ENCODE results near the gene ZC3HAV1. TPM values are rescaled to one million over a fixed set of nuclear protein-coding genes. Genes with fewer than 3 reads are reported as not detected.

Gene ZC3HAV1
- total and polyA plus RNA-seq, 12 donors: 7.7 to 50.8 (median 37.1) TPM

DNA sequence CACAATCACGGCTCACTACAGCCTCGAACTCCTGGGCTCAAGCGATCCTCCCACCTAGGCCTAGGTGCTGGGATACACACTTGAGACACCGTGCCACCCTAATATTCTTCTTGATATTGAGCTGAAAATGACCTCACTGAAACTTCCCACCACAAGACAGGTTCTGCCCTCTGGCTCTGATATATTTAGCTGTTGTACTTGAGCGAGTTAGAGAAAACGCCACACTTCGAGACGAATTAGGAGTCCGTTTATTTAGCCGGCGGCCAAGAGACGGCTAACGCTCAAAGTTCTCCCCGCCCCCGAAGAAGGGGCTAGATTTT is 17.9 kb downstream of the ZC3HAV1 start:
- TF ChIP-seq POLR2A (IDR thresholded peaks at IDR 0.05): no peak
- TF ChIP-seq CTCF (IDR thresholded peaks at IDR 0.05): no peak
- intact Hi-C loops (cut with DNase I): no loop called here
- Histone ChIP-seq H3K4me3 (no peak overlapping the region), H3K9me3 (replicated peaks in 1 of 3) (no peaks in the 10 kb centered on the region), H3K4me1 (replicated peaks in 1 of 2) (peaks cover 31 to 53% of the 10 kb centered on the region in 2 donors), H3K36me3 (replicated peaks in 1 of 2) (peaks cover 0 to 31% of the 10 kb centered on the region in 2 donors), H3K27ac (peak overlapping the region in 4 of 5 donors; percentile 65 to 83 (median 82)), H3K27me3 (no peaks in the 10 kb centered on the region)
- whole genome bisulfite sequencing, 4 donors: 76 to 83% (median 81%) methylated on average over 15 of the region's 15 CpGs
- no peak for DNase-seq

DNA sequence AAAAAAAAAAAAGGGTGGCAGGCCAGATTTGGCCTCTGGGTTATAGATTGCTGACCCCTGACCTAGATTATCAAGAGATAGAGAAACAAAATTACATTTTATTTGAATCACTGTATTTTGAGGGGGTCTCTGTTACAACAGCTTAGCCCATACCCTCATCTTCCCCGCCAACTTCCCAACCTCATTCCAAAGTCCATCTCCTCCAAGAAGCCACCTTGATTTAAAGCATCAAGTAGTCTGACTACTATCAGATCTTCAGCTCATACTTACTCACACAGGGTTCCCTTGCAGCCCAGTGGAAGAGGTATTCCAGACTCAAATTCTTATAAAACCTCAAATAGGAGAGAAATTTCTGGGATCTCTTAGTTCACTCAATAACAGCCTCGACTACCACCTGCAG is 20.4 kb downstream of the ZC3HAV1 start:
- peaks cover 0 to 52% of the 10 kb centered on the region in 2 donors for H3K36me3 ChIP-seq (replicated peaks in 1 of 2)
- no peak for DNase-seq
- peak overlapping the region in 1 of 5 donors; percentile 8 for H3K27ac ChIP-seq
- WGBS, 4 donors: 89 to 95% (median 91%) methylated on average over 2 of the region's 2 CpGs
- no peak overlapping the region for H3K4me3 ChIP-seq
- H3K9me3 ChIP-seq (replicated peaks in 1 of 3): no peaks in the 10 kb centered on the region
- TF ChIP-seq CTCF (IDR thresholded peaks at IDR 0.05) (no peak), POLR2A (IDR thresholded peaks at IDR 0.05) (no peak)
- no peaks in the 10 kb centered on the region for H3K27me3 ChIP-seq
- H3K4me1 ChIP-seq (replicated peaks in 1 of 2): peaks cover 22 to 35% of the 10 kb centered on the region in 2 donors
- intact Hi-C loops (cut with DNase I): no loop called here

DNA sequence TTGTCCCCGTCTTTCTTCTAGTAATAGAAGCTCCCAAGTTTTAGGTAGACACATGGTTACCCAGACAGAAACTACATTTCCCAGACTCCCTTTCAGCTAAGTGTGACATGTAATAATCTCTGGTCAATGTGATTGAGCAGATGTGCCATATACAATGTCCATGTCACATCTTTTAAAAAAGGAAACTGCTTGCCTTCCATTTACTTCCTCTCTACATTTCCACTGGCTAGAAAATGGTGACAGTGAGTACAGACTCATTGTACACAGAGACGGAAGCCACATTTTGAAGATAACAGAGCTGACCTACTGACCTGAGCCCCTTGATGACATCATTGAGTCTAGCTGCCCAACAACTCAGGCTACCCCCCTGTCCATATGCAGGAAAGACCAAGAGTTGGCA is 21.3 kb downstream of the ZC3HAV1 start:
- intact Hi-C loops (cut with DNase I): no loop called here
- no peak for TF ChIP-seq CTCF (IDR thresholded peaks at IDR 0.05)
- no peak for TF ChIP-seq POLR2A (IDR thresholded peaks at IDR 0.05)
- Histone ChIP-seq H3K4me3 (no peak overlapping the region), H3K36me3 (replicated peaks in 1 of 2) (peaks cover 0 to 59% of the 10 kb centered on the region in 2 donors), H3K27me3 (no peaks in the 10 kb centered on the region), H3K9me3 (replicated peaks in 1 of 3) (no peaks in the 10 kb centered on the region), H3K4me1 (replicated peaks in 1 of 2) (peaks cover 21 to 31% of the 10 kb centered on the region in 2 donors), H3K27ac (no peak overlapping the region)
- no peak for DNase-seq
- WGBS, 4 donors: 80 to 93% (median 90%) methylated on average over 2 of the region's 2 CpGs

DNA sequence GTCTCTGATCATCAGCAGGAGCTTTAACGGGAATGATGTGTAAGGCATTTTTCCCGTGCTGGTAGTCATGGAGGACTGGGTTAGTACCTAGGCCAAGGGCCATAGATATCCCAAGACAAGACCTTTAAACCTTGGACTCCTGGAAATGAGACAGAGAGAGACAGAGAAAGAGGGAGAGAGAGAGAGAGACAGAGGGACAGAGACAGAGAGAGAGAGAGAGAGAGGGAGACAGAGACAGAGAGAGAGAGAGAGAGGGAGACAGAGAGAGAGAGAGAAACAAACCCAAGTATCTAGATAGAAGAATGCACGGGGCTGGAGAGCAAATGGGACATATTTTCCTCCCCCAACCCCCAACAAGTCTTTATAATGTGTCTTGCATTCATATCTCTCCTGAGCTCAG is 22.3 kb downstream of the ZC3HAV1 start:
- H3K36me3 ChIP-seq (replicated peaks in 1 of 2): peaks cover 0 to 70% of the 10 kb centered on the region in 2 donors
- intact Hi-C loops (cut with DNase I): no loop called here
- no peak for TF ChIP-seq CTCF (IDR thresholded peaks at IDR 0.05)
- TF ChIP-seq POLR2A (IDR thresholded peaks at IDR 0.05): no peak
- WGBS, 4 donors: 83 to 97% (median 85%) methylated on average over 3 of the region's 3 CpGs
- H3K4me1 ChIP-seq (replicated peaks in 1 of 2): peaks cover 16 to 25% of the 10 kb centered on the region in 2 donors
- no peak for DNase-seq
- H3K27ac ChIP-seq: no peak overlapping the region
- no peaks in the 10 kb centered on the region for H3K9me3 ChIP-seq (replicated peaks in 1 of 3)
- H3K4me3 ChIP-seq: no peak overlapping the region
- H3K27me3 ChIP-seq: no peaks in the 10 kb centered on the region

All from adrenal gland (tissue), 12 donors.